ES-I3 (cell line): Measurements from ENCODE around the gene STAMBP.
"Not testable (repeated sequence)": the region's sequence is repeated elsewhere in the genome, so short reads cannot be mapped to it uniquely, and the experiment has no call there.

Experiments
- H3K36me3 ChIP-seq: 2 replicates; pipeline ENCODE4 v1.6.1; 2013; ENCODE audit warnings: mild to moderate bottlenecking, low read length, control low read depth, moderate library complexity; ENCODE audit not compliant: insufficient read depth
- H3K4me1 ChIP-seq: 2 replicates; pipeline ENCODE4 v1.6.1; 2013; ENCODE audit warnings: mild to moderate bottlenecking, control low read depth, low read length; ENCODE audit not compliant: insufficient read depth
- H3K9ac ChIP-seq: 2 replicates; pipeline ENCODE4 v1.6.1; 2013; ENCODE audit warnings: low read depth, mild to moderate bottlenecking, low read length, moderate library complexity
- H3K9me3 ChIP-seq: 2 replicates; pipeline ENCODE4 v1.6.1; 2013; ENCODE audit warnings: mild to moderate bottlenecking, low read length, moderate library complexity; ENCODE audit not compliant: control insufficient read depth, insufficient read depth

Gene STAMBP

GRCh38 chr2:73844087-73844486 is 15.3 kb downstream of the STAMBP start:
- Histone ChIP-seq H3K36me3 (peaks cover 17% of the 10 kb centered on the region; the same call in 1 of the 2 replicates), H3K4me1 (no peaks in the 10 kb centered on the region), H3K9me3 (no peaks in the 10 kb centered on the region), H3K9ac (no peak overlapping the region)

DNA sequence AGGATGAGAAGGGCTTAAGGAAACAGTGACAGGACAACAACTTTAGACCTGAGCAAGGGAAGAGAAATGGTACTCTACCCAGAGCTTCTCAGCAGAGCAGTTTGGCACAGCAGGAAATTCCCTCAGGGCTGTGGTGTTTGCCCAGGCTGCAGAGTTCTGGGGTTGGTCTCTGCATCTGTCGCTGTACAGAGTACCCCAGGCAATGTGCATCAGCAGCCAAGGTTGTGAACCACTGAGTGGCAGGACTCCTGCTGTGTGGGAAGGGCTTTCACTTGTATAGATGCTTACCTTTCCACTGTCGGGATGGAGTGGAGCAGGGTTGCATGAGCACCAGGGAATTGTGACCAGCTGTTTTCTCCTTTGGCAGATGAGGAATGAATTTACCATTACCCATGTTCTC is 21.2 kb downstream of the STAMBP start:
- H3K36me3 ChIP-seq: peaks cover 27% of the 10 kb centered on the region
- H3K4me1 ChIP-seq: no peaks in the 10 kb centered on the region; the same call in 1 of the 2 replicates
- no peaks in the 10 kb centered on the region for H3K9me3 ChIP-seq
- H3K9ac ChIP-seq: no peak overlapping the region

DNA sequence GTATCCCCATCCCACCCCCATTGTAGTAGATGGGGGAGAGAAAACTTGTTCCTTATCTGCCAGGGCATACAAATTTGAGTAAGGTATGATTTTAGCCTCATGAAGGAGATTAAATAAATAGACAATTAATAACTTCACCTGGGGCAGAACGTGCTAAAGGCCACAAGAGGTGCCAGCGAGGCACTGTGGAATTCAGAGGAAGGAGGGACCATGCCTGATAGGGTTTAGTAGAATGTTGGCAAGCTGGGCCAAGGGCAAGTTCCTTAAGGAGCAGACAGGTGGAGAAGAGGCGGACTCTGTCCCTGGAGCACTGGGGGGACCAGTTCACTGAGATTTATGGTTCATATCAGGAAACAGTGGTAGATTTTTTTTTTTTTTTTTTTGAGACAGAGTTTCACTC is 22.5 kb downstream of the STAMBP start:
- Histone ChIP-seq H3K4me1 (no peaks in the 10 kb centered on the region; the same call in 1 of the 2 replicates), H3K9me3 (no peaks in the 10 kb centered on the region), H3K9ac (no peak overlapping the region), H3K36me3 (peaks cover 28% of the 10 kb centered on the region)

GRCh38 chr2:73852020-73852419 is 23.3 kb downstream of the STAMBP start:
- Histone ChIP-seq H3K9me3 (no peaks in the 10 kb centered on the region), H3K36me3 (peaks cover 31% of the 10 kb centered on the region), H3K4me1 (no peaks in the 10 kb centered on the region; the same call in 1 of the 2 replicates), H3K9ac (no peak overlapping the region)

DNA sequence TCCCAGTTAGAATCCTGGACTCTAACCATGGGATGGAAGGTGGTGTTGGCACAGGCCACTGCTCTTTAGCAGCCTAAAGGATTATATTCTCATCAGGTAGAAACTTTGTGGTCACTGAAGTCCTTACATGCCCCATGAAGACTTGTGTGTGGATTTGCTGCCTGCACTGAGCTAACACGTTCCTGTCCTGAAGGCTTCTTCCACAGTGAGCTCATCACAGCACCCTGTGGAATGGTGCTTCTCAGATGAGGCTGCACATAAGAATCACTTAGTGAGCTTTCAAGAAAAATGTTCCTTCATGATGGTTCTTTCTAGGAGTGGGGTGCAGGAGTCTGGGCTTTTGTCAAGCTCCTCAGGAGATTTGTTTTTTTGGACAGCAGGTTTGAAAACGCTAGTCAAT is 26.8 kb downstream of the STAMBP start:
- Histone ChIP-seq H3K9ac (no peak overlapping the region), H3K36me3 (peaks cover 31% of the 10 kb centered on the region), H3K4me1 (no peaks in the 10 kb centered on the region; the same call in 1 of the 2 replicates), H3K9me3 (no peaks in the 10 kb centered on the region)

- Histone ChIP-seq H3K9me3 (no peaks in the 10 kb centered on the region), H3K36me3 (peaks cover 35% of the 10 kb centered on the region), H3K4me1 (no peaks in the 10 kb centered on the region; the same call in 1 of the 2 replicates), H3K9ac (no peak overlapping the region)
Measured at GRCh38 chr2:73856214-73856613, 27.5 kb downstream of the STAMBP start.

DNA sequence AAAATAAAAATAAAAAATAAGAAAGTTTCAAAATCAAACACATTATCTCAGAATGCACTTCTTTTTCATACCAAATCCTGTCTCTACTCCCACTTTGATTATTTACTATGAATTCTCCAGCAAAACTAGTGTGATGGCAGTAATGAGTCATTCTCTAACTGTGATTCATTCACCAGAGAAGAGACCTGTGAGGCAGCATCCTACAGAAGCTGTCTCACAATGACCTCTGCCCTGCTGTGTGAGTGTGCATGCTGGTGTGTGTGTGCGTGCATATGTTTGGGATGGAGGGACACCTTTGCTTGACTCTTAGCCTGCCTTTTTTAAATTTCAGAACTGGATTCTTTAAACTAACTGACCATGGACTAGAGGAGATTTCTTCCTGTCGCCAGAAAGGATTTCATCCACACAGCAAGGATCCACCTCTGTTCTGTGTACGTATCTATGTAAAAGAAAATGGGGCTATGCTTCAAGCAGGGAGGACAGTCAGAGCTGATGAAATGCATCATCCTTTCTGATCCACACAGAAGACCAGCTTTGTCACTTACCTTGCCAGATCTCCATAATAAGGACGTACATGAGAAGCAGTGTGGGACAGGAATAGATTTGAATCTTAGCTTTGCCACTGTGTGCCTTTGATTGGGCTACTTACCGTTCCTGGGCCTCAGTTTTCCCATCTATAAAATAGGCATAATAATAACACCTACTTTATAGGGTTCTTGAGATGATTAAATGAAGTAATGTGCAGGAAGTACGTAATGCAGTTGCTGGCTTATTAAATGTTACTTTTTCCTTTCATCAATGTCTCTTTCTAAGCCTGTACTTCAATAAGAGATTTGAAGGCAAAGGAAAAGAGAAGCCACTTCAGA is 31.2 kb downstream of the STAMBP start:
- Histone ChIP-seq H3K4me1 (no peaks in the 10 kb centered on the region), H3K9me3 (no peaks in the 10 kb centered on the region), H3K36me3 (peaks cover 46% of the 10 kb centered on the region), H3K9ac (no peak overlapping the region)

DNA sequence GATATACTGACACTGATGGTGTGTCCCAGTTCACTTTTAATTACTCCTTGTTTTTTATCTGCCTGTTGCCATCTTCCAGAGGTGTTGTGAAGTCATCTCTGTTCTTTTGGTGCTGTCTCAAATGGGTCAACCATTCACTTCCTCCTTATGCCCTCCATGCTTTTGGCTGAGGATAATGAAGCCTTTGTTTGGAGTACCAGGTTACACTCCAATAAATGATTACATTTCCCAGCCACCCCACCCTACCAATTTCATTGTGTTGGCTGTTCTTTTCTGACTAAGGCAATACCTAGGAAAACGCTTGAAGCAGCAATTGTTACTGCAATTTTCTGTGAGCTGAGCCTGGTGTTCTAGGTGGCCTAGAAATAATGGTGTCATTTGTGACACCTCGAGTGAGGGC is 34.2 kb downstream of the STAMBP start:
- no peaks in the 10 kb centered on the region for H3K9me3 ChIP-seq
- no peaks in the 10 kb centered on the region for H3K4me1 ChIP-seq
- H3K36me3 ChIP-seq: peaks cover 40% of the 10 kb centered on the region
- no peak overlapping the region for H3K9ac ChIP-seq

DNA sequence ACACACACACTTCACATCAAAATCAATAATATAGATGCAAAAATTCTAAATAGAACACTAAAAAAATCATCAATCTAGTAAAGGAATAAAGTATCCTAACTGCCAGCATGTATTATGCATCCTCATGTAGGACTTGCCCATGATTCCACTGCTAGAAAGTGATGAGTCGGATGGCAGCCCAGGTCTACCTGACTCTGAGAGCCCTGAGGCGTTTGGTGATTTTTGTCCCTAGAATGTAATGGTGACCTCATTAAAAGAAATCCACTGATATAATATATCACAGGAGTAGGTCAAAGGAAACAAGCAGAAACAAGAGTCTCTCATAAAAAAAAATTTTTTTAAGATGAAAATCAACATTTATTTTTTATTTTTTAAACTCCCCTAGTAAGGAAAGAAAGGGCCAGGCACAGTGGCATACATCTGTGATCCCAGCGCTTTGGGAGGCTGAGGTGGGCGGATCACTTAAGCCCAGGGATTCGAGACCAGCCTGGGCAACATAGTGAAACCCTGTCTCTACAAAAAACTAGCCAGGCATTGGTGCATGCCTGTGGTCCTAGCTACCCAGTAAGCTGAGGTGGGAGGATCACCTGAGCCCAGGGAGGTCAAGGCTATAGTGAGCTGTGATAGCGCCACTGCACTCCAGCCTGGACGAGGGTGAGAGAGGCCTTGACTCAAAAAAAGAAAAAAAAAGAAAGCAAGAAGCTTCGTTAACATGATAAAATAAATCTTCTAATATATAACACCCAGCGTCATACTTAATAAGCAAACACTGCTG is 39.6 kb downstream of the STAMBP start:
- no peaks in the 10 kb centered on the region for H3K9me3 ChIP-seq
- no peak overlapping the region for H3K9ac ChIP-seq
- peaks cover 16% of the 10 kb centered on the region for H3K36me3 ChIP-seq
- no peaks in the 10 kb centered on the region for H3K4me1 ChIP-seq

DNA sequence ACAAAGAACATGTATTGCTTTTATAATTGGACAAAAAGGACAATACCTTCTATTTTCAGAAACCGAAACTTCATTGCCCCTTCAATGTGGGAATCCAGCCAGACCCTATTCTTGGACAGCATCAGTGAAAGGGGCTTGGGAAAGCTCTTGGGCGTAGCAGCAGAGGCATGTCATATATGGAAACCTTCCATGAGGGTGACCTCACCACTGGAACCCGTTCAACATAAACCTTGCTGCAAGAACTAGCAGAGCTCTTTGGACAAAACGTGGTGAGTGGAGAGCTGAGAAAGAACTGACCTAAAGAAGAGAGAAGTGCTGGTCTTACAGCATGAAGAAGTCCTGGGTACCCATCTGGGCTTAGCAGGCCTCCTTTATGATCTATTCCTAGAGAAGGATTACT is 41.3 kb downstream of the STAMBP start:
- Histone ChIP-seq H3K9ac (no peak overlapping the region), H3K9me3 (no peaks in the 10 kb centered on the region), H3K4me1 (no peaks in the 10 kb centered on the region), H3K36me3 (peaks cover 3% of the 10 kb centered on the region)

DNA sequence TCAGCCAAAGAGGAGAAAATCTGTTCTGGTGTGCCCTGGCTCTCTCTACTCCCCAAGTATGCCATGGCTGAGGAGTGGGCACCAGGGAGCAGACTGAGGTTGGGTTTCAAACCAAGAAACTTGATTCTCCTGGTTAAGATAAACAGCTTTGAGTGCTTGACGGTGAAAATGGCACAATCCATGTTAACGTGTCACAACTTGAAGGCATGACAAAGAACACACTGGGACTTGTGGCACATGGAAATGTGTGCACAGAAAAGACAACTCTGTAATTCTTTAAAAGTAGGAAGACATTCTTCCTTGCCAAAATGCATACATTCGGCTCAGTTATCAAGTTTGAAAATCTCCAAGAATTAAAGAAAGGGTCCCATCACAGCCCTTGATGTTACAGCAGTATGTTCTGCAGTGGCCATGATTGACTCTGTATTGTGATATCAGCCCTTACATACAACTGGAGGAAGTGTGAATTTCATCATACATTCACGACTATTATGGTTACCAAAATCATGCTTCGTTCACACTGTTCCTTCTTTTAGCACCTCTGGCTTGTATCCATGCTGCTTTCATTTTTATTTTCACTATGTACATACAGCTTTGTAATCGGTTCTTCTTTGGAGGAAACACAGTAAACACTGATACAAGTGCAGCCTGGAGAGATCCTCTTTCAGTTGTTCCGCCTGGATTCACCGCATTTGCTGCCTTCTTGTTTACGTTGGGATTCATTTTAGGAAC is 48.5 kb downstream of the STAMBP start:
- H3K36me3 ChIP-seq: no peaks in the 10 kb centered on the region
- H3K4me1 ChIP-seq: no peaks in the 10 kb centered on the region
- no peak overlapping the region for H3K9ac ChIP-seq
- H3K9me3 ChIP-seq: no peaks in the 10 kb centered on the region

GRCh38 chr2:73877984-73878383 is 49.2 kb downstream of the STAMBP start:
- not testable (repeated sequence) for H3K4me1 ChIP-seq, H3K9me3 ChIP-seq

GRCh38 chr2:73885406-73885805 is 56.6 kb downstream of the STAMBP start:
- H3K4me1 ChIP-seq: peaks cover 3% of the 10 kb centered on the region; the same call in 1 of the 2 replicates
- H3K9me3 ChIP-seq: no peaks in the 10 kb centered on the region
- H3K9ac ChIP-seq: no peak overlapping the region
- H3K36me3 ChIP-seq: no peaks in the 10 kb centered on the region

More at GRCh38 chr2:73877984-73878383, 49.2 kb downstream of the STAMBP start:
- H3K36me3 ChIP-seq, H3K9ac ChIP-seq: not testable (repeated sequence)

DNA sequence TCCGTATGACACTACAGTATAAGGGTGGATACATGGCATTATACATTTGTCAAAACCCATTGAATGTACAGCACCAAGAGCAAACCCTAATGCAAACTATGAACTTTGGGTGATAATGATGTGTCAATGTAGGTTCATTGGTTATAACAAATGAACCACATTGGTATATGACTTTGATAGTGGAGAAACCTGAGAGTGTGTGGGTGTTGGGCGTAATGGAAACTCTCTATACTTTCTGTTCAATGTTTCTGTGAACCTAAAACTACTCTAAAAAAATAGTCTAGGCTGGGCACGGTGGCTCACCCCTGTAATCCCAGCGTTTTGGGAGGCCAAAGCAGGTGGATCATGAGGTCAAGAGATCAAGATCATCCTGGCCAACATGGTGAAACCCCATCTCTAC is 57.6 kb downstream of the STAMBP start:
- Histone ChIP-seq H3K9ac (no peak overlapping the region), H3K4me1 (peaks cover 3% of the 10 kb centered on the region; the same call in 1 of the 2 replicates), H3K9me3 (no peaks in the 10 kb centered on the region), H3K36me3 (no peaks in the 10 kb centered on the region)
